Measurements from ENCODE around the gene PIP4K2B. TPM values are rescaled to one million over a fixed set of nuclear protein-coding genes. Genes with fewer than 3 reads are reported as not detected.

Gene PIP4K2B
- total RNA-seq, 1 donor from 2014 or later: 68.5 TPM

GRCh38 chr17:38738007-38738662, 61.2 kb downstream of the PIP4K2B start:
- H3K36me3 ChIP-seq: peaks cover 0 to 30% of the 10 kb centered on the region in 2 donors
- H3K27me3 ChIP-seq: no peaks in the 10 kb centered on the region
- no peak for DNase-seq (ENCODE audit: extremely low spot score in 2 of 2)
- H3K27ac ChIP-seq: no peak overlapping the region
- intact Hi-C loops (cut with DNase I): no loop called here
- H3K4me1 ChIP-seq: peaks cover 42% of the 10 kb centered on the region
- H3K4me3 ChIP-seq: no peak overlapping the region
- no peak for TF ChIP-seq CTCF (IDR thresholded peaks at IDR 0.05)
- no peaks in the 10 kb centered on the region for H3K9me3 ChIP-seq

GRCh38 chr17:38735161-38735997, 64.0 kb downstream of the PIP4K2B start:
- no peak overlapping the region for H3K27ac ChIP-seq
- no peaks in the 10 kb centered on the region for H3K27me3 ChIP-seq
- peaks cover 40% of the 10 kb centered on the region for H3K4me1 ChIP-seq
- no peak for DNase-seq (ENCODE audit: extremely low spot score in 2 of 2)
- H3K9me3 ChIP-seq: no peaks in the 10 kb centered on the region
- TF ChIP-seq POLR2A (IDR thresholded peaks at IDR 0.05) (no peak), CTCF (IDR thresholded peaks at IDR 0.05) (peak; percentile 93 to 97 (median 94))
- H3K36me3 ChIP-seq: peaks cover 0 to 30% of the 10 kb centered on the region in 2 donors
- intact Hi-C loops (cut with DNase I): loop anchor here (2.0 kb wide), 1 partner anchor 59 kb away; no protein-coding TSS in a partner anchor
- H3K4me3 ChIP-seq: no peak overlapping the region

GRCh38 chr17:38733982-38734973, 65.1 kb downstream of the PIP4K2B start:
- intact Hi-C loops (cut with DNase I): loop anchor here (2.0 to 5.0 kb wide), 2 partner anchors 42 to 57 kb away; no protein-coding TSS in a partner anchor
- Histone ChIP-seq H3K9me3 (no peaks in the 10 kb centered on the region), H3K27ac (no peak overlapping the region), H3K4me1 (peaks cover 46% of the 10 kb centered on the region), H3K4me3 (no peak overlapping the region), H3K36me3 (peaks cover 0 to 30% of the 10 kb centered on the region in 2 donors), H3K27me3 (no peaks in the 10 kb centered on the region)
- TF ChIP-seq POLR2AphosphoS5 (IDR thresholded peaks at IDR 0.05; ENCODE audit: insufficient read depth in 1 of 2, low read depth in 1 of 2) (no peak), POLR2A (IDR thresholded peaks at IDR 0.05) (no peak), CTCF (IDR thresholded peaks at IDR 0.05) (no peak)
- DNase-seq (ENCODE audit: extremely low spot score in 2 of 2): no peak

- TF ChIP-seq POLR2AphosphoS5 (IDR thresholded peaks at IDR 0.05; ENCODE audit: insufficient read depth in 1 of 2, low read depth in 1 of 2): no peak
- no peak for TF ChIP-seq POLR2A (IDR thresholded peaks at IDR 0.05)
- no peak for TF ChIP-seq CTCF (IDR thresholded peaks at IDR 0.05)
- DNase-seq (ENCODE audit: extremely low spot score in 2 of 2): no peak
- peaks cover 0 to 22% of the 10 kb centered on the region in 2 donors for H3K36me3 ChIP-seq
- no peak overlapping the region for H3K27ac ChIP-seq
- H3K4me1 ChIP-seq: peaks cover 49% of the 10 kb centered on the region
- no peaks in the 10 kb centered on the region for H3K27me3 ChIP-seq
- intact Hi-C loops (cut with DNase I): loop anchor here (5.0 kb wide), 1 partner anchor 41 kb away; no protein-coding TSS in a partner anchor
- no peaks in the 10 kb centered on the region for H3K9me3 ChIP-seq
- H3K4me3 ChIP-seq: no peak overlapping the region
Observed at GRCh38 chr17:38733282-38733981, 65.9 kb downstream of the PIP4K2B start.

Measured in vagina (tissue), 2 donors.